T follicular helper cell (primary cell): ENCODE results near the gene RNF214.
"Not testable (repeated sequence)": the region's sequence is repeated elsewhere in the genome, so short reads cannot be mapped to it uniquely, and the experiment has no call there.

Source experiments
- DNase-seq: peaks from one replicate; pipeline ENCODE4 v3.0.0-alpha.2; 2020; ENCODE audit warnings: low read depth

RNF214 gene

DNA sequence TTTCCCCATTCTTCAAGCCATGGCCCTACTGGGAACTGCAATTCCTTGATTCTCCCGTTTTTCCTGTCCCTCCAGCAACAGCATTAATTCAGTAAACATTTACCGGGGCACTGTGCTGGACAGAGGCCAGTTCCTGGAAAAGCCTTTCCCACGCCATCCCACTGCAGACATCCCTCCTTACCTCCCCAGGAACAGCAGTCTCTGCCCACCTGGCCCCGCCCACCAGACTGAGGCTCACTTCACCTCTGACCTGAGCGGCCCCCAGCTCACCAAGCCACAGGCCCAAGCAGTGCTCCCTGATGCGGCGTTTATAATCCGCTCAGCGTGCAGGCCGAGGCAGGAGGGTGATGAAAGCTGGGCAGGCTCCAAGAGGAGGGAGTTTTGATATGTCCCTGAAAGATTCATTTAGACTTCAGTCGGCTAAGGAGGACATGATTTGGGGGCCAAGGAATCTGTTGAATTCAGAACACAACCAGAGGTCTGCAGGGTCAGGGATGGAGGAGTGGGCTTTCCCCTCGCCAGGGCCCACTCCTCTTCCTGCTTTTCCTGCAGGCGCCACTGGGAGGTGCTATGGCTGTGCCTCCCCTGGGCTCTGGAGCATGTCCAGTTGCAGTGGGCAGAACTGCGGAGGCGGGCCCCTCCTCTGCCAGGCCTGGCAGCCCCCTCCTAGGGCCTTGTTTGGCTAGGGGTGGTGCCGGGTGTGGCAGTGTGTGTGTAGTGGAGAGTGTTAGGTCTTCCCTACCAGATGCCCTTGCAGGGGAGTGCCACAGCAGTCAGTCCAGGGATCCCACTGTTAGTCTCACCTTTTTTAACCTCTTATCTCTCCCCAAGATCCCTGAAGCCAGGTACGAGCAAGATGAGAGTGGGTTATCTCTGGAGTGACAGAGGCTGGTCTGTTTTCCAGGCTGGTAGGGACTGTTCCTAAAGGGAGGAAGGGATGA, 34.7 kb upstream of the RNF214 start:
- DNase-seq, result no peak

- DNase-seq, result no peak
These were observed 33.9 kb upstream of the RNF214 start for GRCh38 chr11:117198613-117199012.

GRCh38 chr11:117199053-117199915, 33.2 kb upstream of the RNF214 start, which contains the start of gene TAGLN:
TAGLN (plus strand) TSS chr11:117199370; CDS start chr11:117203014, 3,644 bp downstream.
- DNase-seq, result no peak

GRCh38 chr11:117199916-117200812, 32.3 kb upstream of the RNF214 start:
- no peak for DNase-seq

GRCh38 chr11:117200813-117201657, 31.4 kb upstream of the RNF214 start:
- DNase-seq, result no peak

GRCh38 chr11:117201658-117202305, 30.7 kb upstream of the RNF214 start:
- no peak for DNase-seq

DNA sequence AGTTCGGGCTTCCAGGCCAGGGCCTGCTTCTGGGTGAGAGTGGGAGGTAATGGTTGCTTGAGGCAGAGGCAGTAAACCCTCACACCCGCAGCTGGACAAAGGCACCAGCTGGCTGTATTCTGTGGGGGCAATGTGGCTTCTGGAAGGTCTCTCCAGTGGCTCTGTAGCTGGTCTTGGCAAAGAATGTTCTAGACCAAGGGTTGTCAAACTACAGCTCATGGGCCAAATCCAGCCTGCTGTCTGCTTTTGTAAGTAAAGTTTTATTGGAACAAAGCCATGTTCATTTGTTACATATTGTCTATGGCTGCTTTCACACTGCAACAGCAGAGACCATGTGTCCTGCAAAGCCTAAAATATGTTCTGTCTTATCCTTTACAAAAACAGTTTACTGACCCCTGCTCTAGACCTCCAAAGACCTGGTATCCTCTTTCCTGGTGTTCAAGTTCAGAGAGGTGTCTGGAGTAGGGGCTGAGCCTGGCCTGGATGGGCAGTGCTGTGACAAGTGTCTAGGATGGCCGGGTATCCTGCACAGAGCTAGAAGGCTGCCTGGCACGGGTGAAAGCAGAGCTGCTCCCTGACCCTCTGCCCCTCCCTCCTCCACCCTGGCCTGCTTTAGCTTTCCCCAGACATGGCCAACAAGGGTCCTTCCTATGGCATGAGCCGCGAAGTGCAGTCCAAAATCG, 29.9 kb upstream of the RNF214 start:
- no peak for DNase-seq

- no peak for DNase-seq
These were observed 29.4 kb upstream of the RNF214 start for GRCh38 chr11:117203069-117203407.

DNA sequence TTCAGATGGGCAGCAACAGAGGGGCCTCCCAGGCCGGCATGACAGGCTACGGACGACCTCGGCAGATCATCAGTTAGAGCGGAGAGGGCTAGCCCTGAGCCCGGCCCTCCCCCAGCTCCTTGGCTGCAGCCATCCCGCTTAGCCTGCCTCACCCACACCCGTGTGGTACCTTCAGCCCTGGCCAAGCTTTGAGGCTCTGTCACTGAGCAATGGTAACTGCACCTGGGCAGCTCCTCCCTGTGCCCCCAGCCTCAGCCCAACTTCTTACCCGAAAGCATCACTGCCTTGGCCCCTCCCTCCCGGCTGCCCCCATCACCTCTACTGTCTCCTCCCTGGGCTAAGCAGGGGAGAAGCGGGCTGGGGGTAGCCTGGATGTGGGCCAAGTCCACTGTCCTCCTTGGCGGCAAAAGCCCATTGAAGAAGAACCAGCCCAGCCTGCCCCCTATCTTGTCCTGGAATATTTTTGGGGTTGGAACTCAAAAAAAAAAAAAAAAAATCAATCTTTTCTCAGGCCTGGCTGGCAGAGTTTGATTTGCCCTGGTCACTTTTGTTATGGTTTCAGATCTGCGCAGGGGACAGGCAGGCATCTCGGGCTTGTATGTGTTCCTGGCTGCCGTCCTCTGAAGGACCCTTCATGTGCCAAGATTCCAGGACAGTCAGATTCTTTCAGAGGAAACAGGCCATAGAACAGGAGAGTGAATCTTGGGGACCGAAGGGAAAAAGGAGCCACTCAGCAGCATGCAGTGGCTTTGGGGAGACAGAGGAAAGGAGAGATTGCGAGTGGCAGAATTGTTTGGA, 28.0 kb upstream of the RNF214 start:
- no peak for DNase-seq

DNA sequence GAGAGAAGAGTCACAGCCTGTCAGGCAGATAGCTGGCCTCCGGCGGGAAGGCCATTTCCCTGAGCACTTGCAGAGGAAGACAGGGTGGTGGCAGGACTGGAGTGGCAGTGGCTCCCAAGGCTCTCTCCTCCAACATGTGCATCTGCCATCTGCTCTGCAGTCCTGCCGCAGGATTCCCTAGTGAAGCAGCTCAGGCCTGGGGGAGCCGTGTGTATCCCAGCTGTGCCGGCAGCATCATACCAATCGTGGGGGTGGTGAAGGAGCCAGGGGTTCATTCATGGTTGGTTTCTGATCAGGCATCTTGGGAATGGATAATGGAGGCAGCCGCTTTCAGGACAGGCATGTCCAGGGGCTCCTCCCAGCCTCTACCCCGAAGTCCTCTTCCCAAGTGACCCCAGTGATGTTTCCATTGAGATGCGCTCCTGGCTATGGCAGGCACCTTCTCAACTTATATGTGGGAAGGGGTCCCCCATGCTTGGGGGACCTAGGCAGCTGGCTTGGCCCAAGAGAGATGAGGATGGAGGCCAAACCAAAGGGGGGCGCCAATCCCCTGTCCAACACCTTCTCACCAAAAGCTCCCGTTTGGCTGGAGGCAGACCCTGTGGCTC, 27.2 kb upstream of the RNF214 start:
- no peak for DNase-seq

DNA sequence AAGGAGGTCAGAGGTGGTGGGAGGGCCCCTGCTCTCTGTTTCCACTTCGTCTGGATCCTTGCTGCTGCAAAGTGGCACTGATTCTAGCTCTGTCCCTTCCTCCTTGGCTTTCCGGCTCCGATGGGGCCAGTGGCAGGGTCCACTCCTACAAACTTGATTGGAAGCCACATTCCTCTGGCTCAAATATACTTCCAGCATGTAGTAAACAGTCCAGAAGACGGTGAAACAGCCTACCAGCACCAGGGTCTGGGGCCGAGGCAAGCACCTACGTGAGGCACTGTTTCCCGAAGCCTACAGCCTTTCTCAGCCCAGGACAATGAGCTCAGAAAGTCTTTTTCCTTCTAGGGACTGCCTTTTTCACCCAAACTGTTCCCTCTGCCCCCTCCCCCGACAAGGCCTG, 26.4 kb upstream of the RNF214 start:
- DNase-seq, result not testable (repeated sequence)

- not testable (repeated sequence) for DNase-seq
These were observed 25.6 kb upstream of the RNF214 start for GRCh38 chr11:117206859-117207258.

- DNase-seq, result not testable (repeated sequence)
These were observed 25.0 kb upstream of the RNF214 start for GRCh38 chr11:117207481-117207880.

GRCh38 chr11:117208710-117209109, 23.8 kb upstream of the RNF214 start:
- not testable (repeated sequence) for DNase-seq

GRCh38 chr11:117209351-117210125, 22.9 kb upstream of the RNF214 start:
- not testable (repeated sequence) for DNase-seq

- no peak for DNase-seq
These were observed 21.9 kb upstream of the RNF214 start for GRCh38 chr11:117210620-117211019.

DNA sequence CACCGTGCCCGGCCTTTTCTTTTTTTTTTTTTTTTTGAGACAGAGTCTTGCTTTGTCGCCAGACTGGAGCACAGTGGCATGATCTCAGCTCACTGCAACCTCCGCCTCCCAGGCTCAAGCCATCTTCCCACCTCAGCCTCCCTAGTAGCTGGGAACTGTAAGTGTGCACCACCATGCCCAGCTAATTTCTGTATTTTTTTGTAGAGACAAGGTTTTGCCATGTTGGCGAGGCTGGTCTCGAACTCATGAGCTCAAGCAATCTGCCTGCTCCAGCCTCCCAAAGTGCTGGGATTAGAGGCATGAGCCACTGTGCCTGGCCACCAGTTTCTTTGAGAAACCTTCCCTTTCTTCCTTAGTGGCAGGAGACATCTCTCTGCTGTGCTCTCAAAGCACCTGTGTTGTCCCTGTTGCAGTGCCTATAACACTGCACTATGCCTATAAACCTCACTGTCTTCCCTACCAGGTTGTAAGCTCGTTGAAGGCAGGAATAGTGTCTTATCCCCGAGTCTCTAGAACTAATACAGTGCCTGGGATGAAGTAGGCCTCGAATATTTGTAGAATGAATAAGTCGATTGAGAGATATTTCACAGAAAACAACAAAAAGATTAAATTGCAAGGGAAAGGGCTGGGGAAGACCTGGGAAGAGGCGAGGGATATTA, 19.6 kb upstream of the RNF214 start:
- no peak for DNase-seq
